ENCODE data around the gene CHL1.

CHL1 gene

GRCh38 chr3:204102-204501 lies 7.5 kb downstream of the CHL1 start:
- TF ChIP-seq EGR1 (IDR thresholded peaks at IDR 0.05) (no peak), TAF1 (IDR thresholded peaks at IDR 0.05; ENCODE audit: low read depth) (no peak), USF1 (IDR thresholded peaks at IDR 0.05) (no peak), NFIC (IDR thresholded peaks at IDR 0.05) (no peak), MAX (IDR thresholded peaks at IDR 0.05) (no peak), REST (IDR thresholded peaks at IDR 0.05; ENCODE audit: low read depth) (no peak), CREB1 (IDR thresholded peaks at IDR 0.05; ENCODE audit: low read depth) (no peak), EP300 (IDR thresholded peaks at IDR 0.05; ENCODE audit: borderline replicate concordance) (no peak), CEBPB (IDR thresholded peaks at IDR 0.05) (no peak), TCF12 (IDR thresholded peaks at IDR 0.05; ENCODE audit: low read depth) (no peak)

- TF ChIP-seq FOXM1 (IDR thresholded peaks at IDR 0.05; ENCODE audit: borderline replicate concordance, low read depth): no peak
- no peak for TF ChIP-seq NFIC (IDR thresholded peaks at IDR 0.05)
- TF ChIP-seq REST (IDR thresholded peaks at IDR 0.05; ENCODE audit: low read depth): no peak
- TF ChIP-seq TAF1 (IDR thresholded peaks at IDR 0.05; ENCODE audit: low read depth): no peak
- no peak for TF ChIP-seq EP300 (IDR thresholded peaks at IDR 0.05; ENCODE audit: borderline replicate concordance)
- TF ChIP-seq YY1 (IDR thresholded peaks at IDR 0.05; ENCODE audit: low read depth): no peak
- TF ChIP-seq CEBPB (IDR thresholded peaks at IDR 0.05): no peak
- no peak for TF ChIP-seq TCF12 (IDR thresholded peaks at IDR 0.05; ENCODE audit: low read depth)
- TF ChIP-seq CREB1 (IDR thresholded peaks at IDR 0.05; ENCODE audit: low read depth): no peak
Measured at GRCh38 chr3:207973-208372, 11.4 kb downstream of the CHL1 start.

GRCh38 chr3:210669-211068 lies 14.1 kb downstream of the CHL1 start:
- TF ChIP-seq CREB1 (IDR thresholded peaks at IDR 0.05; ENCODE audit: low read depth) (no peak), MAX (IDR thresholded peaks at IDR 0.05) (no peak), CEBPB (IDR thresholded peaks at IDR 0.05) (no peak), TCF12 (IDR thresholded peaks at IDR 0.05; ENCODE audit: low read depth) (no peak), USF1 (IDR thresholded peaks at IDR 0.05) (no peak), YY1 (IDR thresholded peaks at IDR 0.05; ENCODE audit: low read depth) (no peak), ZBTB7A (IDR thresholded peaks at IDR 0.05; ENCODE audit: low read depth) (no peak), EP300 (IDR thresholded peaks at IDR 0.05; ENCODE audit: borderline replicate concordance) (no peak), NFIC (IDR thresholded peaks at IDR 0.05) (no peak)

- TF ChIP-seq EGR1 (IDR thresholded peaks at IDR 0.05): no peak
Measured at GRCh38 chr3:212432-212831, 15.9 kb downstream of the CHL1 start.

- TF ChIP-seq CREB1 (IDR thresholded peaks at IDR 0.05; ENCODE audit: low read depth) (no peak), EGR1 (IDR thresholded peaks at IDR 0.05) (no peak), TAF1 (IDR thresholded peaks at IDR 0.05; ENCODE audit: low read depth) (no peak), CEBPB (IDR thresholded peaks at IDR 0.05) (no peak), MAX (IDR thresholded peaks at IDR 0.05) (no peak), TCF12 (IDR thresholded peaks at IDR 0.05; ENCODE audit: low read depth) (no peak), NFIC (IDR thresholded peaks at IDR 0.05) (no peak), EP300 (IDR thresholded peaks at IDR 0.05; ENCODE audit: borderline replicate concordance) (no peak), FOXM1 (IDR thresholded peaks at IDR 0.05; ENCODE audit: borderline replicate concordance, low read depth) (no peak), YY1 (IDR thresholded peaks at IDR 0.05; ENCODE audit: low read depth) (no peak)
Measured at GRCh38 chr3:217099-217813, 20.7 kb downstream of the CHL1 start.

GRCh38 chr3:217948-218347 lies 21.4 kb downstream of the CHL1 start:
- TF ChIP-seq MAX (IDR thresholded peaks at IDR 0.05) (no peak), TCF12 (IDR thresholded peaks at IDR 0.05; ENCODE audit: low read depth) (no peak), YY1 (IDR thresholded peaks at IDR 0.05; ENCODE audit: low read depth) (no peak), REST (IDR thresholded peaks at IDR 0.05; ENCODE audit: low read depth) (no peak), CREB1 (IDR thresholded peaks at IDR 0.05; ENCODE audit: low read depth) (no peak), EGR1 (IDR thresholded peaks at IDR 0.05) (no peak), EP300 (IDR thresholded peaks at IDR 0.05; ENCODE audit: borderline replicate concordance) (no peak), TAF1 (IDR thresholded peaks at IDR 0.05; ENCODE audit: low read depth) (no peak), USF1 (IDR thresholded peaks at IDR 0.05) (no peak), RAD21 (IDR thresholded peaks at IDR 0.05; ENCODE audit: low read depth) (no peak), TEAD4 (IDR thresholded peaks at IDR 0.05) (no peak), NFIC (IDR thresholded peaks at IDR 0.05) (no peak), CEBPB (IDR thresholded peaks at IDR 0.05) (no peak), FOXM1 (IDR thresholded peaks at IDR 0.05; ENCODE audit: borderline replicate concordance, low read depth) (no peak), ZBTB7A (IDR thresholded peaks at IDR 0.05; ENCODE audit: low read depth) (no peak)

Measured in Ishikawa (cell line).